Measurements from ENCODE around the gene TENM3.

DNA sequence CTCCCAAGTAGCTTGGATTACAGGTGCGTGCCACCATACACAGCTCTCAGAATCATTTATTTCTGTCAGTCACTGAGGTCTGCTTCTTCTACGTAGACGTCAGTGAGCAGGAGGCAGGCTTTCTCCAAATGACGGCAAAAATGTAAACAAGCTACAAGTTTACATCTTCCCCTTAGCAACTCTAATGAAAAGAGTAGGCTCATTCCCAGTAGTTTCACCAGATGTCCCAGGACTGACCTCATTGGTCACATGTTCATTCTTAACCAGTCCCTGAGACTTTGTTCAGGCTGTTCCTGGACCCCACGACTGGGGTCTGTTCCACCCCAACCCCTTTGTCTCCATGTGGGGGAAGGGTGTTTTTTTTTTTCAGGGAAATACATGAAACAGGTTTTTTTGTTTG is 67.1 kb downstream of the TENM3 start:
- no peak for TF ChIP-seq POLR2AphosphoS5 (IDR thresholded peaks at IDR 0.05; ENCODE audit: borderline replicate concordance, low read depth, low read length)
- no peak for TF ChIP-seq EZH2 (IDR thresholded peaks at IDR 0.05)
